ENCODE results near the gene VRK3.

Gene VRK3

GRCh38 chr19:49937750-49938381 lies 87.3 kb downstream of the VRK3 start:
- Histone ChIP-seq H3K36me3 (ENCODE audit: control insufficient read depth, low read length) (peaks cover 7% of the 10 kb centered on the region), H3K4me1 (ENCODE audit: control insufficient read depth, low read length) (no peaks in the 10 kb centered on the region), H4K20me1 (ENCODE audit: control insufficient read depth, insufficient read depth, low read depth, low read length) (peaks cover 4% of the 10 kb centered on the region; the same call in 1 of the 2 replicates), H3K27ac (ENCODE audit: low read depth, low read length) (no peak overlapping the region), H3K9me3 (ENCODE audit: control insufficient read depth, insufficient read depth, low read length) (no peaks in the 10 kb centered on the region), H3K4me3 (ENCODE audit: low read length) (no peak overlapping the region), H3K79me2 (ENCODE audit: control insufficient read depth, low read length) (no peaks in the 10 kb centered on the region), H3K9me2 (replicated peaks; ENCODE audit: control insufficient read depth, low read length) (no peaks in the 10 kb centered on the region), H3K4me2 (ENCODE audit: low read length) (no peak overlapping the region), H3K27me3 (ENCODE audit: control insufficient read depth, low read length) (no peaks in the 10 kb centered on the region), H3F3A (ENCODE audit: control insufficient read depth, insufficient read depth) (no peaks in the 10 kb centered on the region)
- TF ChIP-seq EZH2phosphoT487 (IDR thresholded peaks at IDR 0.05; ENCODE audit: borderline replicate concordance, low read length), result no peak
- peak; percentile 93 for TF ChIP-seq CTCF (IDR thresholded peaks at IDR 0.05; ENCODE audit: low read depth, low read length, poor library complexity, severe bottlenecking)

- Histone ChIP-seq H3K79me2 (ENCODE audit: control insufficient read depth, low read length) (no peaks in the 10 kb centered on the region; the same call in 1 of the 2 replicates), H3K27ac (ENCODE audit: low read depth, low read length) (no peak overlapping the region), H3K4me1 (ENCODE audit: control insufficient read depth, low read length) (no peaks in the 10 kb centered on the region), H3K9me2 (replicated peaks; ENCODE audit: control insufficient read depth, low read length) (no peaks in the 10 kb centered on the region), H3K9me3 (ENCODE audit: control insufficient read depth, insufficient read depth, low read length) (no peaks in the 10 kb centered on the region), H3F3A (ENCODE audit: control insufficient read depth, insufficient read depth) (no peaks in the 10 kb centered on the region), H3K4me2 (ENCODE audit: low read length) (no peak overlapping the region), H3K4me3 (ENCODE audit: low read length) (no peak overlapping the region), H3K36me3 (ENCODE audit: control insufficient read depth, low read length) (peaks cover 17% of the 10 kb centered on the region), H4K20me1 (ENCODE audit: control insufficient read depth, insufficient read depth, low read depth, low read length) (peaks cover 4% of the 10 kb centered on the region; the same call in 1 of the 2 replicates), H3K27me3 (ENCODE audit: control insufficient read depth, low read length) (no peaks in the 10 kb centered on the region)
- TF ChIP-seq EZH2phosphoT487 (IDR thresholded peaks at IDR 0.05; ENCODE audit: borderline replicate concordance, low read length), result no peak
Measured at GRCh38 chr19:49936549-49936948, 88.6 kb downstream of the VRK3 start.

- H3K9me2 ChIP-seq (replicated peaks; ENCODE audit: control insufficient read depth, low read length), result no peaks in the 10 kb centered on the region
- no peaks in the 10 kb centered on the region for H3K27me3 ChIP-seq (ENCODE audit: control insufficient read depth, low read length)
- H3K4me2 ChIP-seq (ENCODE audit: low read length), result no peak overlapping the region
- TF ChIP-seq CTCF (IDR thresholded peaks at IDR 0.05; ENCODE audit: low read depth, low read length, poor library complexity, severe bottlenecking) (no peak), EZH2phosphoT487 (IDR thresholded peaks at IDR 0.05; ENCODE audit: borderline replicate concordance, low read length) (no peak)
- peaks cover 10% of the 10 kb centered on the region for H3K4me1 ChIP-seq (ENCODE audit: control insufficient read depth, low read length)
- H3K27ac ChIP-seq (ENCODE audit: low read depth, low read length), result no peak overlapping the region
- H3K36me3 ChIP-seq (ENCODE audit: control insufficient read depth, low read length), result peaks cover 41% of the 10 kb centered on the region
- H3K79me2 ChIP-seq (ENCODE audit: control insufficient read depth, low read length), result peaks cover 25% of the 10 kb centered on the region
- H3K9me3 ChIP-seq (ENCODE audit: control insufficient read depth, insufficient read depth, low read length), result no peaks in the 10 kb centered on the region
- peaks cover 4% of the 10 kb centered on the region; the same call in 1 of the 2 replicates for H4K20me1 ChIP-seq (ENCODE audit: control insufficient read depth, insufficient read depth, low read depth, low read length)
- no peak overlapping the region for H3K4me3 ChIP-seq (ENCODE audit: low read length)
- H3F3A ChIP-seq (ENCODE audit: control insufficient read depth, insufficient read depth), result no peaks in the 10 kb centered on the region
Measured at GRCh38 chr19:49933643-49934042, 91.5 kb downstream of the VRK3 start.

- H3K4me1 ChIP-seq (ENCODE audit: control insufficient read depth, low read length), result peaks cover 14% of the 10 kb centered on the region
- no peaks in the 10 kb centered on the region for H3F3A ChIP-seq (ENCODE audit: control insufficient read depth, insufficient read depth)
- no peak overlapping the region for H3K27ac ChIP-seq (ENCODE audit: low read depth, low read length)
- peaks cover 6% of the 10 kb centered on the region; the same call in 1 of the 2 replicates for H4K20me1 ChIP-seq (ENCODE audit: control insufficient read depth, insufficient read depth, low read depth, low read length)
- peaks cover 34% of the 10 kb centered on the region for H3K79me2 ChIP-seq (ENCODE audit: control insufficient read depth, low read length)
- TF ChIP-seq EZH2phosphoT487 (IDR thresholded peaks at IDR 0.05; ENCODE audit: borderline replicate concordance, low read length), result no peak
- no peak for TF ChIP-seq CTCF (IDR thresholded peaks at IDR 0.05; ENCODE audit: low read depth, low read length, poor library complexity, severe bottlenecking)
- H3K4me2 ChIP-seq (ENCODE audit: low read length), result no peak overlapping the region
- H3K27me3 ChIP-seq (ENCODE audit: control insufficient read depth, low read length), result no peaks in the 10 kb centered on the region
- peaks cover 49% of the 10 kb centered on the region for H3K36me3 ChIP-seq (ENCODE audit: control insufficient read depth, low read length)
- H3K9me2 ChIP-seq (replicated peaks; ENCODE audit: control insufficient read depth, low read length), result no peaks in the 10 kb centered on the region
- no peak overlapping the region for H3K4me3 ChIP-seq (ENCODE audit: low read length)
- no peaks in the 10 kb centered on the region for H3K9me3 ChIP-seq (ENCODE audit: control insufficient read depth, insufficient read depth, low read length)
Measured at GRCh38 chr19:49932731-49933131, 92.4 kb downstream of the VRK3 start.
